WERI-Rb-1 (cell line): Measurements from ENCODE around the gene ASCC3.

ENCODE experiments used
- DNase-seq: peaks from one replicate; pipeline ENCODE4 v3.0.0-alpha.2; 2020
- H3K27ac ChIP-seq: fragments of 250-450 bp; sonication (Bioruptor Pico); 2 replicates; pipeline ENCODE4 v1.5.1; 2020; ENCODE audit warnings: mild to moderate bottlenecking, moderate library complexity
- H3K27me3 ChIP-seq: fragments of 250-450 bp; sonication (Bioruptor Pico); 2 replicates; pipeline ENCODE4 v1.5.1; 2021; ENCODE audit warnings: mild to moderate bottlenecking, low read depth, moderate library complexity; ENCODE audit not compliant: insufficient read depth, severe bottlenecking
- H3K36me3 ChIP-seq: fragments of 250-450 bp; sonication (Bioruptor Pico); 2 replicates; pipeline ENCODE4 v1.5.1; 2020; ENCODE audit warnings: mild to moderate bottlenecking, moderate library complexity
- H3K4me3 ChIP-seq: 2 replicates; pipeline ENCODE4 v1.5.1; 2011; ENCODE audit warnings: low read depth, mild to moderate bottlenecking, control low read depth, low read length
- H3K9me3 ChIP-seq: fragments of 250-450 bp; sonication (Bioruptor Pico); 2 replicates; pipeline ENCODE4 v1.5.1; 2021; ENCODE audit warnings: mild to moderate bottlenecking, moderate library complexity; ENCODE audit not compliant: severe bottlenecking
- TF ChIP-seq, protein P1 (sequence below): IDR thresholded peaks from 2 replicates; pipeline ENCODE4 v1.5.1; 2011; ENCODE audit warnings: low read depth, mild to moderate bottlenecking, control low read depth, inconsistent platforms, low read length

The ASCC3 gene

DNA sequence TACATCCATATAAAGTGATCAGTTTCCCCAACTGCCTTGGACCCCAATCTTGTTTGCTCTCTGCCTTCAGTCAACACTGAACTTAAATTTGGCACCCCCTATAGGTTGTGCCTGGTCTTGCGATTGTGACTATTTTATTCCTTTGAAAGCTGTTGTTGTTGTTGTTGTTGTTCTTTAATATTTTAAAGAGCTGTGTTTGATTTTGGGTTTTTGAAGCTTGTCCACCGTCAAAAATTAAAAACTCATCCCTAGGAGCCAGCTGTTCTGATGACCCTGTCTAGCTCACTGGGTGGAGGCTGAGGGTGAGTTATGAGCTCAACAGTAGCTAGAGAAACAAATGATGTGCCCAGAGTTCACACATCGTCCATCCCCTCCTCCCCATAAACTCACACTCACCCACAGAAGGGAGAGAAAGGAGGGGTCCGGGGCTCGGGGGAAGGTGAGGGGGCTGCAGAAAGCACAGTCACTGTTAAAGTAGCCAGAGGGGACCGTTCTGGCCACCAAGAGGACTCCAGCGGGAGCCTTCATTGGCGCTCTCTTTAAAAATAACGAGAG is 420.4 kb downstream of the ASCC3 start:
- no peaks in the 10 kb centered on the region for H3K36me3 ChIP-seq
- peaks cover 30% of the 10 kb centered on the region for H3K27me3 ChIP-seq
- TF ChIP-seq, protein P1, sequence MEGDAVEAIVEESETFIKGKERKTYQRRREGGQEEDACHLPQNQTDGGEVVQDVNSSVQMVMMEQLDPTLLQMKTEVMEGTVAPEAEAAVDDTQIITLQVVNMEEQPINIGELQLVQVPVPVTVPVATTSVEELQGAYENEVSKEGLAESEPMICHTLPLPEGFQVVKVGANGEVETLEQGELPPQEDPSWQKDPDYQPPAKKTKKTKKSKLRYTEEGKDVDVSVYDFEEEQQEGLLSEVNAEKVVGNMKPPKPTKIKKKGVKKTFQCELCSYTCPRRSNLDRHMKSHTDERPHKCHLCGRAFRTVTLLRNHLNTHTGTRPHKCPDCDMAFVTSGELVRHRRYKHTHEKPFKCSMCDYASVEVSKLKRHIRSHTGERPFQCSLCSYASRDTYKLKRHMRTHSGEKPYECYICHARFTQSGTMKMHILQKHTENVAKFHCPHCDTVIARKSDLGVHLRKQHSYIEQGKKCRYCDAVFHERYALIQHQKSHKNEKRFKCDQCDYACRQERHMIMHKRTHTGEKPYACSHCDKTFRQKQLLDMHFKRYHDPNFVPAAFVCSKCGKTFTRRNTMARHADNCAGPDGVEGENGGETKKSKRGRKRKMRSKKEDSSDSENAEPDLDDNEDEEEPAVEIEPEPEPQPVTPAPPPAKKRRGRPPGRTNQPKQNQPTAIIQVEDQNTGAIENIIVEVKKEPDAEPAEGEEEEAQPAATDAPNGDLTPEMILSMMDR: peak; percentile 61
- DNase-seq: no peak
- no peak overlapping the region for H3K27ac ChIP-seq
- peaks cover 6% of the 10 kb centered on the region for H3K9me3 ChIP-seq
- peak overlapping the region; percentile 44 for H3K4me3 ChIP-seq

DNA sequence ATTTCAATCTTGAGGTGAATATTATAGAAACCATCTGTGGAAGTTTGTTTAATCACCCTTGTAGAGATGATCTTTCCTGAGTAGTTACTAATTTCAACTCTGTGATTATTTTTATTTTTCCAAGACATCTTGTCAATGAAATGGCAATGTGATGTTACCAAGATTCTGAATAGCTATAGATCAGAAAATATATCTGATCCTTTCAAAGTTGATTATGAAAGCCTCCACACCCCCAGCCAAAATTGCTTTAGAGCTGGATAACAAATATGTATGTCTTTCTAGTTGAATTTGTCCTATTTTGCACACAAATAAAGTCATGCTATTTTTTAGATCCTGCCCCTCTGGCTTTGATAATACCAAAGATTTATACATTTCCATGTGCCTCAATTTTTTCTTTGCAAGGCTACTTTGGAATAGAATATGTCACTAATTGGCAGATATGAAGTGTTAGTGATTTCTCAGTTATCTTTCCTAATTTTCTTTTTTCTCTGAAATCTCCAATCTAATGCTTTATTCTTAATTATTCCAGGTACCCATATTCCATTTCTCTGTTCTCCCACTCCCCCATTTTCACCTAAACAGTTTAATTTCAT is 421.4 kb downstream of the ASCC3 start:
- Histone ChIP-seq H3K4me3 (no peak overlapping the region), H3K9me3 (peaks cover 6% of the 10 kb centered on the region), H3K36me3 (no peaks in the 10 kb centered on the region), H3K27ac (no peak overlapping the region), H3K27me3 (peaks cover 34% of the 10 kb centered on the region)
- no peak for DNase-seq
- TF ChIP-seq, protein P1: no peak

DNA sequence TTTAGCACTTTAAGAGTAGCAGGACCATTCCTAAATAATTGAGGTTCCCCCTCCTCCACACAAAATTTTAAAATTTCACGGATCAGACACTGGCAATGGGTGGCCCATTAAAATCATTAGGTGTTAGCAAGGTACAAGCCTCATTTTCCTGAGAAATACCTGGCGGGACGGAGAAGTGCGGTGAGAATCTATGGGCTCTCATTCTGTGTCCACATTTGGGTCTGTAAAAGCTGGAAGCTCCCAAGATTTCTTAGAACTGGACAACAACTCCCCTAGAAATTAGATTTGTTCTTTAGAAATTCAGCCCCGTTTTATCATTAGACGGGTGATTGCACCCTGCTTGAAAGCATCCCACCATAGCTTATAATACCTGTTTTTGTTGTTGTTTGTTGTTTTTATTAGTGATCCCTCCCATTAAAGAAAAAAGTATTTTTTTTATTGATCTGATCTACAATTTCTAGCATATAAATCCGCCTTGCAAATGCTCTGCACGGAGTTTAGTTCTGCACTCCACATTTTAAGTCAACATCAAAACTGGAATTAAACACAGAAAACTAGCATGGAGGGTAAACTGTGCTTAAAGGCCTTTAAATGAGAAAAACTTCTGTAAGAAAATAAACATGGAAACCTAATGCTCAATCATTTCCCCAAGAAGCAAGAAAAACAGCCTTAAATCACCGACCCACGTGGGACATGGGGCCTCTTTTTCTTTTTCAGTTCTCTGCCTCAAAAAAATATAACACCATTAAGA is 422.1 kb downstream of the ASCC3 start:
- H3K9me3 ChIP-seq: peaks cover 6% of the 10 kb centered on the region
- H3K27me3 ChIP-seq: peaks cover 35% of the 10 kb centered on the region
- no peaks in the 10 kb centered on the region for H3K36me3 ChIP-seq
- H3K4me3 ChIP-seq: no peak overlapping the region
- TF ChIP-seq, protein P1: no peak
- no peak for DNase-seq
- H3K27ac ChIP-seq: no peak overlapping the region
